ENCODE data around the gene IWS1.
"Not testable (repeated sequence)": the region's sequence is repeated elsewhere in the genome, so short reads cannot be mapped to it uniquely, and the experiment has no call there.

IWS1 gene

DNA sequence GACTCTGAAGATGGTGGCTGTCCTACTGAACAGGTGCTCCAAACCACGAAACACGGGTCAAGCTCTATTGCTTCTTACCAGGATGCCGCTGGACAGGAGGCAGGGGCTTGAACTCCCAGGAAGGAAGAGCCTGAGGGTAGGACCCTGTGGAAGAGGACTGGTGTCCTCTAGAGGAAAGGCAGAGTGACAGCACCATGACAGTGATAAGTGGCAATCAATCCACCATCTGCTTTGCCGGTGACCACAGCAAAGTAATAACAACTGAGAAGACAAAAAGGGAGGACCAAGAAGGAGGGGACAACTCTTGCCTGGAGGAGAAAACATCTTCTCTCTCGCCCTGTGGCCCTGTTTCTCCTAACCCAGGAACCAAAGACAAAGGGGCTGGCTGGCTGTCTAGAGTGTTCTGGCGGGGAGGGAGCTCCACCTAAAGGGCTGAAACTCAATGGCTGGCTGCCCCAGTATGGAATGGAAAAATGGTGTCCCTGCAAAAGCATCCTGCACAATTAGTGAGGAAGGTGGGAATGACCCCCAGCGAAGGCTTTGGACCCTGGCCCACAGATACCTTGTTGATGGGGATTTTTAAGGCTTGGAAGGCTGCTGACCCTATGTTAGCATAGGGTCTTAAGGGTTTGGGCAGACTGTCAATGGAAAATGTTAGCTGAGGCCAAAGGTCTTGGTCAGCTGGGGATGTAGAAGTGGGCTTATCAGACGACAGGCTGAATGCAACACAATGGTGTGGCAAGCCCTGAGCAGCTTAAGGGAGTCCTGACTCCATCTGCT is 72.7 kb downstream of the IWS1 start:
- DNase-seq (ENCODE audit: low read depth), result peak; percentile 6
- TF ChIP-seq CTCF (conservative IDR thresholded peaks at IDR 0.05; ENCODE audit: control insufficient read depth, insufficient read depth, low read depth, low read length), result peak; percentile 1
- H3K4me3 ChIP-seq (ENCODE audit: control insufficient read depth, low read depth, low read length), result no peak overlapping the region

DNA sequence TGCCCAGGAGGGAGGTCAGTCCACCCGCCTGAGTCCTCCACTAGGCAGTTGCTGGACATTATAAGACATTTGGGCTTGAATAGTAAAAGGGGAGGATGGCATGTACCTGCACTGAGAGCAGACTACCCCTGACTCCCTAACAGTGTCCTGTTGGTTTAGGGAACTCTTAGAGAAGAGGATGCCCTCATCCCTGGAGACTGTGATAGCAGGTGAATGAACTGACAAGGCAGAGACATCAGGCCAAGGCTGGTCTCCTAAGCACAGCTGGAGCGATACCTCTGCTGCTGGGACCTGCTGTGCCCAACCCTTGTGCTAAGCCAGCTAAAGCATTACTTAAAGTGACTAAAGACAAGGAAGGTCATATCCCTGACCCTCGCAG is 73.3 kb downstream of the IWS1 start:
- no peak for DNase-seq (ENCODE audit: low read depth)
- H3K4me3 ChIP-seq (ENCODE audit: control insufficient read depth, low read depth, low read length), result no peak overlapping the region
- TF ChIP-seq CTCF (conservative IDR thresholded peaks at IDR 0.05; ENCODE audit: control insufficient read depth, insufficient read depth, low read depth, low read length), result no peak

DNA sequence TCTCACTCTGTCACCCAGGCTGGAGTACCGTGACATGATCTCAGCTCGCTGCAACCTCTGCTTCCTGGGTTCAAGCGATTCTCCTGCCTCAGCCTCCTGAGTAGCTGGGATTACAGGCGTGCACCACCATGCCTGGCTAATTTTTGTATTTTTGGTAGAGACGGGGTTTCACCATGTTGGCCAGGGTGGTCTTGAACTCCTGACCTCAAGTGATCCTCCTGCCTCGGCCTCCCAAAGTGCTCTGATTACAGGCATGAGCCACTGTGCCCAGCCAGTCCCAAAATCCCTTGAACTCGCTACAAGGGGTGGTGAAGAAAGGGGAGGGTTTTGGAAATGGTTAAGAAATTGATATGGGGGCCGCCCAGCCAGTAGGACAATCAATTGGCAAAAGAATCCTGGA is 73.9 kb downstream of the IWS1 start:
- not testable (repeated sequence) for H3K4me3 ChIP-seq (ENCODE audit: control insufficient read depth, low read depth, low read length); DNase-seq (ENCODE audit: low read depth)

GRCh38 chr2:127451981-127452380 is 74.3 kb downstream of the IWS1 start:
- no peak for DNase-seq (ENCODE audit: low read depth)
- H3K4me3 ChIP-seq (ENCODE audit: control insufficient read depth, low read depth, low read length), result no peak overlapping the region
- no peak for TF ChIP-seq CTCF (conservative IDR thresholded peaks at IDR 0.05; ENCODE audit: control insufficient read depth, insufficient read depth, low read depth, low read length)

- no peak for TF ChIP-seq CTCF (conservative IDR thresholded peaks at IDR 0.05; ENCODE audit: control insufficient read depth, insufficient read depth, low read depth, low read length)
- no peak for DNase-seq (ENCODE audit: low read depth)
- no peak overlapping the region for H3K4me3 ChIP-seq (ENCODE audit: control insufficient read depth, low read depth, low read length)
Measured at GRCh38 chr2:127449898-127450297, 76.4 kb downstream of the IWS1 start.

GRCh38 chr2:127449414-127449813 is 76.9 kb downstream of the IWS1 start:
- TF ChIP-seq CTCF (conservative IDR thresholded peaks at IDR 0.05; ENCODE audit: control insufficient read depth, insufficient read depth, low read depth, low read length), result no peak
- H3K4me3 ChIP-seq (ENCODE audit: control insufficient read depth, low read depth, low read length), result no peak overlapping the region
- no peak for DNase-seq (ENCODE audit: low read depth)

DNA sequence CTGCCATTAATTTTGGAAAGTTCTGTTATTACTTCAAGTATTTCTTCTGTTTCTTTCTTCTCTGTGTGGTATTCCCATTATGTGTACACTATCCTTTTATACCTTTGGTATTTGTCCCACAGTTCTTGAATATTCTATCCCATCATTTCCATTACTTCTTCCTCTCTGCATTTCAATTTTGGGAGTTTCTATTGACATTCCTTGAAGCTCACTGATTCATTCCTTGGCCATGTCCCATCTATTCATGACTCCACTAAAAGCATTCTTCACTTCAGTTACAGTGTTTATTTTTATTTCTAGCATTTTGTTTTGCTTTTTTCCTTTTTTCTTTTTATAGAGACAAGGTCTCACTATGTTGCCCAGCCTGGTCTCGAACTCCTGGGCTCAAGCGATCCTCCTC is 77.8 kb downstream of the IWS1 start:
- DNase-seq (ENCODE audit: low read depth), result peak; percentile 2
- no peak for TF ChIP-seq CTCF (conservative IDR thresholded peaks at IDR 0.05; ENCODE audit: control insufficient read depth, insufficient read depth, low read depth, low read length)
- H3K4me3 ChIP-seq (ENCODE audit: control insufficient read depth, low read depth, low read length), result no peak overlapping the region

Measured in fibroblast of mammary gland (primary cell).